ENCODE measurements around the gene ETV3.

GRCh38 chr1:157106813-157107189, 31.4 kb downstream of the ETV3 start:
- TF ChIP-seq EZH2 (IDR thresholded peaks at IDR 0.05; ENCODE audit: insufficient read depth, poor library complexity, severe bottlenecking) (no peak), EZH2phosphoT487 (IDR thresholded peaks at IDR 0.05; ENCODE audit: insufficient read depth, low read depth) (no peak)

Measured in GM23248 (cell line).